ENCODE results near the gene ERBB4. TPM values are rescaled to one million over a fixed set of nuclear protein-coding genes. Genes with fewer than 3 reads are reported as not detected.

Gene ERBB4
- total RNA-seq, 1 donor from 2014 or later, result 9.9 TPM

- H3K27me3 Mint-ChIP-seq, result no peaks in the 10 kb centered on the region
- H3K27ac Mint-ChIP-seq, result no peak overlapping the region
- H3K36me3 Mint-ChIP-seq, result no peaks in the 10 kb centered on the region
- TF ChIP-seq, protein P1, sequence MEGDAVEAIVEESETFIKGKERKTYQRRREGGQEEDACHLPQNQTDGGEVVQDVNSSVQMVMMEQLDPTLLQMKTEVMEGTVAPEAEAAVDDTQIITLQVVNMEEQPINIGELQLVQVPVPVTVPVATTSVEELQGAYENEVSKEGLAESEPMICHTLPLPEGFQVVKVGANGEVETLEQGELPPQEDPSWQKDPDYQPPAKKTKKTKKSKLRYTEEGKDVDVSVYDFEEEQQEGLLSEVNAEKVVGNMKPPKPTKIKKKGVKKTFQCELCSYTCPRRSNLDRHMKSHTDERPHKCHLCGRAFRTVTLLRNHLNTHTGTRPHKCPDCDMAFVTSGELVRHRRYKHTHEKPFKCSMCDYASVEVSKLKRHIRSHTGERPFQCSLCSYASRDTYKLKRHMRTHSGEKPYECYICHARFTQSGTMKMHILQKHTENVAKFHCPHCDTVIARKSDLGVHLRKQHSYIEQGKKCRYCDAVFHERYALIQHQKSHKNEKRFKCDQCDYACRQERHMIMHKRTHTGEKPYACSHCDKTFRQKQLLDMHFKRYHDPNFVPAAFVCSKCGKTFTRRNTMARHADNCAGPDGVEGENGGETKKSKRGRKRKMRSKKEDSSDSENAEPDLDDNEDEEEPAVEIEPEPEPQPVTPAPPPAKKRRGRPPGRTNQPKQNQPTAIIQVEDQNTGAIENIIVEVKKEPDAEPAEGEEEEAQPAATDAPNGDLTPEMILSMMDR (conservative IDR thresholded peaks at IDR 0.05), result no peak
- no peak overlapping the region for H3K4me3 Mint-ChIP-seq
- DNase-seq (ENCODE audit: extremely low spot score, unreplicated experiment), result no peak
- no peaks in the 10 kb centered on the region for H3K9me3 Mint-ChIP-seq
- no peaks in the 10 kb centered on the region for H3K4me1 Mint-ChIP-seq (ENCODE audit: unreplicated experiment)
These were observed 1070.4 kb downstream of the ERBB4 start for GRCh38 chr2:211468217-211468616.

DNA sequence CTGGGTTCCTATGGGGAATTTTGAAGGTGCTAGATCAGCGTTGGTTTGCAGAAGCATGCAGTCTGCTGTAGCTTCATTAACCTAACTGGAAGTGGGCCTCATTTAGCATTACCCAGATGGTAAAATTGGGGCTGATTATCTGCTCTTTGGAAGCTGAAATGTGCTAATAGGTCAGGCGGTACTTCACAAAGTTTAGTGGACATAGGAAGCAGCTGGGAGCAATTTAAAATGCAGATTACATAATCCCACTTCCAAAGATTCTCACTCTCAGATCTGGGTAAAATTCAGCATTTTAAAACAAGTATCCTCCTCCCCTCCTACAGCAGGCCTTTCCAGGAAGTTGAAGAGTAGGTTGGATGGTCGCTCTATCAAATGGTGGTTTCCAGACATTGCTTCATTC lies 1075.2 kb downstream of the ERBB4 start:
- Mint-ChIP-seq H3K9me3 (peaks cover 6% of the 10 kb centered on the region), H3K27ac (no peak overlapping the region), H3K4me1 (ENCODE audit: unreplicated experiment) (no peaks in the 10 kb centered on the region), H3K4me3 (no peak overlapping the region), H3K36me3 (no peaks in the 10 kb centered on the region), H3K27me3 (no peaks in the 10 kb centered on the region)
- DNase-seq (ENCODE audit: extremely low spot score, unreplicated experiment), result no peak
- TF ChIP-seq, protein P1 (conservative IDR thresholded peaks at IDR 0.05), result no peak

- TF ChIP-seq, protein P1 (conservative IDR thresholded peaks at IDR 0.05), result no peak
These were observed 1079.6 kb downstream of the ERBB4 start for GRCh38 chr2:211458974-211459373.

DNA sequence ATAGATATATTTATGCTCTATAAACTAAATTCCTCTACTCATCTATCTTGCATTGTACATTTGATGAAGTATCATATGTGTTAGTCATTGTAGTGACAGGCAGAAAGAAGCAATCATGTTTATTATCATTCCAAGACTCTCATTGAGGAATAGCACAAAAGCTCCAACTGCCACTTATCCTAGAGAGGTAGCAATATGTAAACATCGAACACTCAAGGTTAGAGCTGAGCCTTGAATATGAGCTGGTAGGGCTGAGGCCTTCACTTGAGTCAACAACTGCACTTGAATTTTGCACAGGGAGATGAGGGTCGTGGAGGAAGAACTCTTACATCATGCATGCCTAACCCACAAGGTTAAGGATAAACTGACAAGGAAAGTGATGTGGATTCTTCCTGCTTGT lies 1081.3 kb downstream of the ERBB4 start:
- Mint-ChIP-seq H3K27me3 (no peaks in the 10 kb centered on the region), H3K9me3 (peaks cover 5% of the 10 kb centered on the region), H3K4me1 (ENCODE audit: unreplicated experiment) (peaks cover 9% of the 10 kb centered on the region), H3K4me3 (no peak overlapping the region), H3K36me3 (no peaks in the 10 kb centered on the region), H3K27ac (no peak overlapping the region)
- TF ChIP-seq, protein P1 (conservative IDR thresholded peaks at IDR 0.05), result no peak
- no peak for DNase-seq (ENCODE audit: extremely low spot score, unreplicated experiment)

More at GRCh38 chr2:211458974-211459373, 1079.6 kb downstream of the ERBB4 start:
- Mint-ChIP-seq H3K36me3 (no peaks in the 10 kb centered on the region), H3K4me3 (no peak overlapping the region), H3K27ac (no peak overlapping the region), H3K4me1 (ENCODE audit: unreplicated experiment) (peaks cover 9% of the 10 kb centered on the region), H3K9me3 (peaks cover 6% of the 10 kb centered on the region), H3K27me3 (no peaks in the 10 kb centered on the region)
- DNase-seq (ENCODE audit: extremely low spot score, unreplicated experiment), result no peak

GRCh38 chr2:211455216-211455841 lies 1083.3 kb downstream of the ERBB4 start:
- H3K36me3 Mint-ChIP-seq, result no peaks in the 10 kb centered on the region
- H3K4me3 Mint-ChIP-seq, result no peak overlapping the region
- no peaks in the 10 kb centered on the region for H3K27me3 Mint-ChIP-seq
- TF ChIP-seq, protein P1 (conservative IDR thresholded peaks at IDR 0.05), result peak; percentile 98
- DNase-seq (ENCODE audit: extremely low spot score, unreplicated experiment), result no peak
- peaks cover 9% of the 10 kb centered on the region for H3K4me1 Mint-ChIP-seq (ENCODE audit: unreplicated experiment)
- no peak overlapping the region for H3K27ac Mint-ChIP-seq
- no peaks in the 10 kb centered on the region for H3K9me3 Mint-ChIP-seq

Measured in type B pancreatic cell (in vitro differentiated cells).